ENCODE measurements around the gene GMDS.

GRCh38 chr6:1669996-1670395 is 575.4 kb downstream of the GMDS start:
- TF ChIP-seq CTCF (IDR thresholded peaks at IDR 0.05; ENCODE audit: borderline replicate concordance, extremely low read depth, low read length, poor library complexity, severe bottlenecking) (no peak), EZH2 (IDR thresholded peaks at IDR 0.05; ENCODE audit: borderline replicate concordance, low read depth, low read length, severe bottlenecking) (no peak)

All from DND-41 (cell line).